Nephron (organoid): ENCODE results near the gene VAV2.

Experiments
- H3K27ac Mint-ChIP-seq, 3 experiments: 2 replicates each; pipeline ENCODE4 v1.8.0; 2020; ENCODE audit warnings: mixed read lengths in 3 of 3, mild to moderate bottlenecking in 2 of 3, moderate library complexity in 1 of 3
- H3K27me3 Mint-ChIP-seq: 2 replicates; pipeline ENCODE4 v1.8.0; 2021; ENCODE audit warnings: low read depth, mild to moderate bottlenecking, moderate library complexity, mixed read lengths
- H3K36me3 Mint-ChIP-seq: 2 replicates; pipeline ENCODE4 v1.8.0; 2020; ENCODE audit warnings: low read depth, mixed read lengths
- H3K4me1 Mint-ChIP-seq: 2 replicates; pipeline ENCODE4 v1.8.0; 2020; ENCODE audit warnings: mixed read lengths
- H3K4me3 Mint-ChIP-seq, 3 experiments: 2 replicates each; pipeline ENCODE4 v1.8.0; 2020; ENCODE audit warnings: mild to moderate bottlenecking in 3 of 3, mixed read lengths in 3 of 3, moderate library complexity in 2 of 3
- H3K9me3 Mint-ChIP-seq: 2 replicates; pipeline ENCODE4 v1.8.0; 2020; ENCODE audit warnings: mixed read lengths
- CTCF ChIP-seq, 3 experiments: fragments of 200-600 bp; sonication (generic); IDR thresholded peaks; one replicate each; pipeline ENCODE4 v1.5.0; 2021; ENCODE audit warnings: antibody characterized with exemption in 3 of 3; ENCODE audit not compliant: unreplicated experiment in 3 of 3

Gene VAV2

GRCh38 chr9:133832877-133833276, 159.2 kb downstream of the VAV2 start:
- peaks cover 39% of the 10 kb centered on the region for H3K4me1 Mint-ChIP-seq
- H3K4me3 Mint-ChIP-seq: no peak overlapping the region
- no peak overlapping the region for H3K27ac Mint-ChIP-seq
- peaks cover 3% of the 10 kb centered on the region for H3K27me3 Mint-ChIP-seq
- peaks cover 8% of the 10 kb centered on the region for H3K36me3 Mint-ChIP-seq
- H3K9me3 Mint-ChIP-seq: no peaks in the 10 kb centered on the region
- TF ChIP-seq CTCF (IDR thresholded peaks at IDR 0.05; ENCODE audit: unreplicated experiment in 3 of 3): no peak

GRCh38 chr9:133830711-133831110, 161.4 kb downstream of the VAV2 start:
- Mint-ChIP-seq H3K4me3 (no peak overlapping the region), H3K36me3 (peaks cover 8% of the 10 kb centered on the region), H3K4me1 (peaks cover 35% of the 10 kb centered on the region), H3K27me3 (peaks cover 5% of the 10 kb centered on the region), H3K9me3 (no peaks in the 10 kb centered on the region), H3K27ac (peak overlapping the region in 1 of 3 experiments; percentile 26)
- TF ChIP-seq CTCF (IDR thresholded peaks at IDR 0.05; ENCODE audit: unreplicated experiment in 3 of 3): no peak

DNA sequence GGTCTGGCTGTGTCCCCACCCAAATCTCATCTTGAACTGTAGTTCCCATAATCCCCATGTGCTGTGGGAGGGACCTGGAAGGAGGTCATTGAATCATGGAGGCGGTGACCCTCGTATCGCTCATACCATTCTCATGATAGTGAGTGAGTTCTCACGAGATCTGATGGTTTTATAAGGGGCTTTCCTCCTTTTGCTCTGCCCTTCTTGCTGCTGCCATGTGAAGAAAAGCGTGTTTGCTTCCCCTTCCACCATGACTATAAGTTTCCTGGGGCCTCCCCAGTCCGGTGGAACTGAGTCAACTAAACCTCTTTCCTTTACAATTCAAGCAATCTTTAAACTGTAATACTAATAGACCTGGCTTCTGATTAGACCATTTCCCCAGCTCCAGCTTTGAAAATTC, 161.8 kb downstream of the VAV2 start:
- peaks cover 39% of the 10 kb centered on the region for H3K4me1 Mint-ChIP-seq
- H3K27ac Mint-ChIP-seq: peak overlapping the region in 1 of 3 experiments; percentile 26
- no peak overlapping the region for H3K4me3 Mint-ChIP-seq
- peaks cover 9% of the 10 kb centered on the region for H3K27me3 Mint-ChIP-seq
- H3K9me3 Mint-ChIP-seq: no peaks in the 10 kb centered on the region
- peaks cover 8% of the 10 kb centered on the region for H3K36me3 Mint-ChIP-seq
- no peak for TF ChIP-seq CTCF (IDR thresholded peaks at IDR 0.05; ENCODE audit: unreplicated experiment in 3 of 3)

- peaks cover 8% of the 10 kb centered on the region for H3K36me3 Mint-ChIP-seq
- H3K9me3 Mint-ChIP-seq: no peaks in the 10 kb centered on the region
Observed at GRCh38 chr9:133828338-133828997, 163.7 kb downstream of the VAV2 start.

GRCh38 chr9:133826289-133827085, 165.6 kb downstream of the VAV2 start:
- TF ChIP-seq CTCF (IDR thresholded peaks at IDR 0.05; ENCODE audit: unreplicated experiment in 3 of 3): no peak
- Mint-ChIP-seq H3K27ac (peak overlapping the region in 2 of 3 experiments; percentile 61 to 88), H3K27me3 (peaks cover 18% of the 10 kb centered on the region), H3K9me3 (no peaks in the 10 kb centered on the region), H3K4me3 (no peak overlapping the region), H3K4me1 (peaks cover 57% of the 10 kb centered on the region), H3K36me3 (peaks cover 8% of the 10 kb centered on the region)

More at GRCh38 chr9:133828338-133828997, 163.7 kb downstream of the VAV2 start:
- peak overlapping the region in 1 of 3 experiments; percentile 45 for H3K27ac Mint-ChIP-seq
- TF ChIP-seq CTCF (IDR thresholded peaks at IDR 0.05; ENCODE audit: unreplicated experiment in 3 of 3): no peak
- peaks cover 12% of the 10 kb centered on the region for H3K27me3 Mint-ChIP-seq
- peak overlapping the region in 1 of 3 experiments; percentile 21 for H3K4me3 Mint-ChIP-seq
- peaks cover 40% of the 10 kb centered on the region for H3K4me1 Mint-ChIP-seq
